Esophagus squamous epithelium (tissue), 5 donors: ENCODE results near the gene LRIG2. TPM values are rescaled to one million over a fixed set of nuclear protein-coding genes. Genes with fewer than 3 reads are reported as not detected.

Experiments
- DNase-seq: peaks from one replicate; lab custom pipeline; 2025; lab: John Stamatoyannopoulos, UW
- H3K27ac ChIP-seq, 4 donors: fragments of 200-600 bp; sonication (generic); one replicate each; pipeline ENCODE4 v1.5.1; 2016 to 2019; ENCODE audit warnings: mild to moderate bottlenecking in 1 of 4
- H3K27me3 ChIP-seq, 4 donors: fragments of 200-600 bp; sonication (generic); 1 replicate in 3 of 4; 2 replicates in 1 of 4; pipeline versions ENCODE4 v1.5.1 to v1.6.0; 2017 to 2021; ENCODE audit warnings: antibody characterized with exemption in 1 of 4
- H3K36me3 ChIP-seq, 3 donors: fragments of 200-600 bp; sonication (generic); one replicate each; pipeline ENCODE4 v1.5.1; 2016 to 2019
- H3K4me1 ChIP-seq, 3 donors: fragments of 200-600 bp; sonication (generic); one replicate each; pipeline ENCODE4 v1.5.1; 2017 to 2019
- H3K4me3 ChIP-seq, 4 donors: fragments of 200-600 bp; sonication (generic); 1 replicate in 3 of 4; 2 replicates in 1 of 4; pipeline ENCODE4 v1.5.1; 2016 to 2019; ENCODE audit warnings: mild to moderate bottlenecking in 2 of 4, moderate library complexity in 1 of 4
- H3K9me3 ChIP-seq, 3 donors: fragments of 200-600 bp; sonication (generic); one replicate each; pipeline ENCODE4 v1.5.1; 2016 to 2019
- CTCF ChIP-seq, 6 experiments: fragments of 450-650 bp in 4 of 6; fragments of 200-600 bp in 2 of 6; sonication (generic) in 2 of 6; IDR thresholded peaks; one replicate each; pipeline ENCODE4 v1.5.1; 2016 to 2019; ENCODE audit warnings: antibody characterized with exemption in 6 of 6, mild to moderate bottlenecking in 4 of 6, moderate library complexity in 4 of 6
- POLR2A ChIP-seq, 4 donors: fragments of 450-650 bp; IDR thresholded peaks; one replicate each; pipeline ENCODE4 v1.6.1; 2017; ENCODE audit warnings: antibody characterized with exemption in 4 of 4, mild to moderate bottlenecking in 4 of 4, moderate library complexity in 3 of 4
- WGBS, 2 donors: methylation state at CpG; one replicate each; pipeline ENCODE4 v1.1.5; 2018; 5-methylcytosine and 5-hydroxymethylcytosine counted together
- intact Hi-C: fragments of 100-400 bp; cut with DNase I; formaldehyde crosslinking; loops from one replicate; pipeline ENCODE4 v1.15.0; 2022
- total RNA-seq, 4 donors: library from RNA; depleted of rRNA; stranded (reverse); fragments of >200 nt; gene quantifications; one replicate each; pipeline ENCODE4 v1.1.0, GENCODE V29; 2016
- donor health status: DM: yes; HTN: yes; CAD: no.

The LRIG2 gene
- total RNA-seq, 4 donors from 2014 or later = 8.9 to 18.3 (median 11.6) TPM

- Histone ChIP-seq H3K9me3 (no peaks in the 10 kb centered on the region), H3K27me3 (no peaks in the 10 kb centered on the region), H3K4me3 (no peak overlapping the region), H3K4me1 (peaks cover 0 to 19% (median 4%) of the 10 kb centered on the region in 3 donors), H3K36me3 (no peaks in the 10 kb centered on the region), H3K27ac (no peak overlapping the region)
- TF ChIP-seq POLR2A (IDR thresholded peaks at IDR 0.05) (no peak), CTCF (IDR thresholded peaks at IDR 0.05) (no peak)
- no peak for DNase-seq
- intact Hi-C loops = no loop called here
- WGBS, 2 donors = 79 to 85% methylated on average over 8 of the region's 8 CpGs
These were observed 41.6 kb upstream of the LRIG2 start for GRCh38 chr1:113031171-113031933.

GRCh38 chr1:113035086-113035485 lies 37.9 kb upstream of the LRIG2 start:
- Histone ChIP-seq H3K4me1 (peaks cover 0 to 13% (median 4%) of the 10 kb centered on the region in 3 donors), H3K4me3 (no peak overlapping the region), H3K27me3 (no peaks in the 10 kb centered on the region), H3K36me3 (no peaks in the 10 kb centered on the region), H3K27ac (peak overlapping the region in 1 of 4 donors; percentile 5), H3K9me3 (no peaks in the 10 kb centered on the region)
- 42 to 53% methylated on average over 5 of the region's 5 CpGs for WGBS, 2 donors
- TF ChIP-seq POLR2A (IDR thresholded peaks at IDR 0.05) (no peak), CTCF (IDR thresholded peaks at IDR 0.05) (no peak)
- intact Hi-C loops = no loop called here
- DNase-seq = no peak

- Histone ChIP-seq H3K9me3 (no peaks in the 10 kb centered on the region), H3K27me3 (no peaks in the 10 kb centered on the region), H3K4me1 (peaks cover 0 to 13% (median 4%) of the 10 kb centered on the region in 3 donors), H3K36me3 (no peaks in the 10 kb centered on the region), H3K27ac (no peak overlapping the region), H3K4me3 (no peak overlapping the region)
- intact Hi-C loops = no loop called here
- WGBS, 2 donors = 73 to 74% methylated on average over 1 to 2 of the region's 2 CpGs
- DNase-seq = no peak
- TF ChIP-seq CTCF (IDR thresholded peaks at IDR 0.05) = no peak
- TF ChIP-seq POLR2A (IDR thresholded peaks at IDR 0.05) = no peak
These were observed 36.2 kb upstream of the LRIG2 start for GRCh38 chr1:113036639-113037321.

- intact Hi-C loops = loop anchor here (10.0 kb wide), 2 partner anchors 225 to 315 kb away; no protein-coding TSS in a partner anchor
- no peak for DNase-seq
- Histone ChIP-seq H3K9me3 (no peaks in the 10 kb centered on the region), H3K36me3 (no peaks in the 10 kb centered on the region), H3K4me1 (peaks cover 5 to 20% (median 17%) of the 10 kb centered on the region in 3 donors), H3K27ac (no peak overlapping the region), H3K4me3 (no peak overlapping the region), H3K27me3 (no peaks in the 10 kb centered on the region)
- 50 to 58% methylated on average over 2 of the region's 2 CpGs for WGBS, 2 donors
- TF ChIP-seq POLR2A (IDR thresholded peaks at IDR 0.05) (no peak), CTCF (IDR thresholded peaks at IDR 0.05) (no peak)
These were observed 33.0 kb upstream of the LRIG2 start for GRCh38 chr1:113040041-113040440.
